Left lung (tissue), 10 donors: ENCODE measurements around the gene UBN2. TPM values are rescaled to one million over a fixed set of nuclear protein-coding genes. Genes with fewer than 3 reads are reported as not detected.

Source experiments
- ATAC-seq: fragments of 200-7000 bp; cut with Tn5 transposase; one replicate; pipeline ENCODE4 v1.9.1; 2020; ENCODE audit warnings: moderate library complexity
- DNase-seq, 4 donors: peaks; one replicate each; pipeline ENCODE4 v3.0.0-alpha.2; 2013 to 2020
- H3K27ac ChIP-seq, 2 donors: fragments of 200-600 bp; sonication (generic) in 1 of 2; one replicate each; pipeline versions ENCODE4 v1.5.0 to v1.8.0; 2020 to 2021
- H3K27me3 ChIP-seq, 2 donors: fragments of 200-600 bp; sonication (generic) in 1 of 2; one replicate each; pipeline versions ENCODE4 v1.5.0 to v1.8.0; 2020 to 2021
- H3K36me3 ChIP-seq, 2 donors: fragments of 200-600 bp; sonication (generic) in 1 of 2; one replicate each; pipeline versions ENCODE4 v1.5.0 to v1.8.0; 2020 to 2021
- H3K4me1 ChIP-seq, 2 donors: fragments of 200-600 bp; one replicate each; pipeline ENCODE4 v1.8.0; 2021
- H3K4me3 ChIP-seq, 2 donors: fragments of 200-600 bp; sonication (generic) in 1 of 2; one replicate each; pipeline versions ENCODE4 v1.5.0 to v1.8.0; 2020 to 2021; ENCODE audit warnings: mild to moderate bottlenecking in 1 of 2
- H3K9me3 ChIP-seq, 2 donors: fragments of 200-600 bp; sonication (generic) in 1 of 2; one replicate each; pipeline versions ENCODE4 v1.5.0 to v1.8.0; 2020 to 2021
- intact Hi-C, 2 donors: fragments of 100-400 bp; cut with DNase I; formaldehyde crosslinking; loops; one replicate each; pipeline versions ENCODE4 v1.11.2 to v1.14.2; 2022
- polyA plus RNA-seq, 6 donors: library from polyadenylated mRNA; unstranded; fragments of 120-200 nt; gene quantifications; one replicate each; pipeline ENCODE4 v1.2.1, GENCODE V29; 2013; ENCODE audit not compliant: insufficient read length in 6 of 6
- total RNA-seq, 2 donors: library from RNA; stranded (reverse); fragmentation: NEBNext Ultra II Directional; extraction: Animal tissue kit (Norgen Biotek cat#: 25700); gene quantifications; one replicate each; pipeline ENCODE4 v1.2.1, GENCODE V29; 2021
- TF ChIP-seq, protein P1 (sequence below), 2 donors: fragments of 200-600 bp; sonication (generic) in 1 of 2; IDR thresholded peaks; one replicate each; pipeline versions ENCODE4 v1.5.0 to v1.8.0; 2021; ENCODE audit warnings: antibody characterized with exemption in 2 of 2
- donor health status: DM: no; HTN: yes; CAD: no.
- donor health status: DM: no; HTN: no; CAD: no.

UBN2 gene
- total and polyA plus RNA-seq, 8 donors: 16.9 to 27.1 (median 23.0) TPM

- Histone ChIP-seq H3K9me3 (no peaks in the 10 kb centered on the region), H3K27ac (no peak overlapping the region), H3K27me3 (no peaks in the 10 kb centered on the region), H3K4me1 (peaks cover 16 to 32% of the 10 kb centered on the region in 2 donors), H3K4me3 (peak overlapping the region; percentile 93 to 94), H3K36me3 (peaks cover 0 to 10% of the 10 kb centered on the region in 2 donors)
- intact Hi-C loops: no loop called here
- ATAC-seq (no peak), DNase-seq (no peak)
- TF ChIP-seq, protein P1, sequence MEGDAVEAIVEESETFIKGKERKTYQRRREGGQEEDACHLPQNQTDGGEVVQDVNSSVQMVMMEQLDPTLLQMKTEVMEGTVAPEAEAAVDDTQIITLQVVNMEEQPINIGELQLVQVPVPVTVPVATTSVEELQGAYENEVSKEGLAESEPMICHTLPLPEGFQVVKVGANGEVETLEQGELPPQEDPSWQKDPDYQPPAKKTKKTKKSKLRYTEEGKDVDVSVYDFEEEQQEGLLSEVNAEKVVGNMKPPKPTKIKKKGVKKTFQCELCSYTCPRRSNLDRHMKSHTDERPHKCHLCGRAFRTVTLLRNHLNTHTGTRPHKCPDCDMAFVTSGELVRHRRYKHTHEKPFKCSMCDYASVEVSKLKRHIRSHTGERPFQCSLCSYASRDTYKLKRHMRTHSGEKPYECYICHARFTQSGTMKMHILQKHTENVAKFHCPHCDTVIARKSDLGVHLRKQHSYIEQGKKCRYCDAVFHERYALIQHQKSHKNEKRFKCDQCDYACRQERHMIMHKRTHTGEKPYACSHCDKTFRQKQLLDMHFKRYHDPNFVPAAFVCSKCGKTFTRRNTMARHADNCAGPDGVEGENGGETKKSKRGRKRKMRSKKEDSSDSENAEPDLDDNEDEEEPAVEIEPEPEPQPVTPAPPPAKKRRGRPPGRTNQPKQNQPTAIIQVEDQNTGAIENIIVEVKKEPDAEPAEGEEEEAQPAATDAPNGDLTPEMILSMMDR (IDR thresholded peaks at IDR 0.05): no peak
These were observed 1.9 kb downstream of the UBN2 start for GRCh38 chr7:139232904-139233303.

DNA sequence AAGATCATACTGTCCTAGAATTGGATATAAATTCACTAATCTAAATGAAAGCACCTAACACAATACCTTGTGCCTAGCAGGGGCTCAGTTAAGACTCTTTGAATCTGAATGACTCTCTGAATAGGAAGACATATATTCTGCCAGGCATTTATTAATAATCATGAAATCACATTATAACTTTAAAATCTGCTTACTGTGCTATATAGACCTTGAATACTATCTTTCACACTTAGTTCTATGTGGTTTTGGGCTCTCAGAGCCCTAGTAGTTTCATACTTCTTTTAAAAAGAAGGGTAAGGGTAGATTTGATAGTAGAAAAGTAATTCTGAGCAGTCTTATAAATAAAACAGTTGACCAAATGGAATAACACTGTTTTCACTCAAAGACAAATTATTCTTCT is 10.2 kb downstream of the UBN2 start:
- no peaks in the 10 kb centered on the region for H3K9me3 ChIP-seq
- no peaks in the 10 kb centered on the region for H3K4me1 ChIP-seq
- no peak overlapping the region for H3K27ac ChIP-seq
- intact Hi-C loops: no loop called here
- H3K36me3 ChIP-seq: peaks cover 0 to 67% of the 10 kb centered on the region in 2 donors
- no peak overlapping the region for H3K4me3 ChIP-seq
- ATAC-seq: no peak
- DNase-seq: no peak
- TF ChIP-seq, protein P1 (IDR thresholded peaks at IDR 0.05): no peak
- H3K27me3 ChIP-seq: no peaks in the 10 kb centered on the region

- H3K27me3 ChIP-seq: no peaks in the 10 kb centered on the region
- TF ChIP-seq, protein P1 (IDR thresholded peaks at IDR 0.05): no peak
- ATAC-seq: peak; percentile 75
- H3K27ac ChIP-seq: no peak overlapping the region
- H3K4me3 ChIP-seq: no peak overlapping the region
- H3K9me3 ChIP-seq: no peaks in the 10 kb centered on the region
- no peaks in the 10 kb centered on the region for H3K4me1 ChIP-seq
- no peak for DNase-seq
- intact Hi-C loops: no loop called here
- peaks cover 0 to 64% of the 10 kb centered on the region in 2 donors for H3K36me3 ChIP-seq
These were observed 11.8 kb downstream of the UBN2 start for GRCh38 chr7:139242741-139243281.

DNA sequence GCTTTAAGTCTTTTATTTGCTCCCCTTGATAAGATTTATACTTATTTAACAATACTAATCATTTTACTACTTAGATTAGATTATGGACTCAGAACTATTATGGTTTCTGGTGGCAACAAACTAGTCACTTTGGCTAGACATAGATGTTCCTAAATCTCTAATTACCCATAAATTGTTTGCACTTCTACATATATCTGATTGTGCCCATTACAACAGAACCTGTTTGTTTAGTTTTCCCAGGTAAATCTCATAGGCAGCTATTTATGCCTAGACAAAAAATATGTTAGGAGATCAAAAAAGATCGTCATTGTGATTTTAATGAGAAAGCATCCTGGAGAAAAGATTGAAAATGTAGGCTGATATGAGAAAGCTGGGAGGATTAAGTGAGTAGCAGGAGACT is 14.4 kb downstream of the UBN2 start:
- Histone ChIP-seq H3K27ac (no peak overlapping the region), H3K4me1 (no peaks in the 10 kb centered on the region), H3K27me3 (no peaks in the 10 kb centered on the region), H3K4me3 (no peak overlapping the region), H3K9me3 (no peaks in the 10 kb centered on the region), H3K36me3 (peaks cover 0 to 61% of the 10 kb centered on the region in 2 donors)
- TF ChIP-seq, protein P1 (IDR thresholded peaks at IDR 0.05): no peak
- no peak for ATAC-seq
- no peak for DNase-seq
- intact Hi-C loops: no loop called here

- Histone ChIP-seq H3K27me3 (no peaks in the 10 kb centered on the region), H3K9me3 (no peaks in the 10 kb centered on the region), H3K36me3 (peaks cover 4 to 61% of the 10 kb centered on the region in 2 donors), H3K27ac (no peak overlapping the region), H3K4me1 (no peaks in the 10 kb centered on the region), H3K4me3 (no peak overlapping the region)
- ATAC-seq (no peak), DNase-seq (no peak)
- intact Hi-C loops: no loop called here
- TF ChIP-seq, protein P1 (IDR thresholded peaks at IDR 0.05): no peak
These were observed 15.5 kb downstream of the UBN2 start for GRCh38 chr7:139246494-139246893.
